ENCODE results near the gene DHRSX. TPM values are rescaled to one million over a fixed set of nuclear protein-coding genes. Genes with fewer than 3 reads are reported as not detected.

Gene DHRSX
- total and polyA plus RNA-seq, 7 donors, result 12.5 to 25.2 (median 16.1) TPM

DNA sequence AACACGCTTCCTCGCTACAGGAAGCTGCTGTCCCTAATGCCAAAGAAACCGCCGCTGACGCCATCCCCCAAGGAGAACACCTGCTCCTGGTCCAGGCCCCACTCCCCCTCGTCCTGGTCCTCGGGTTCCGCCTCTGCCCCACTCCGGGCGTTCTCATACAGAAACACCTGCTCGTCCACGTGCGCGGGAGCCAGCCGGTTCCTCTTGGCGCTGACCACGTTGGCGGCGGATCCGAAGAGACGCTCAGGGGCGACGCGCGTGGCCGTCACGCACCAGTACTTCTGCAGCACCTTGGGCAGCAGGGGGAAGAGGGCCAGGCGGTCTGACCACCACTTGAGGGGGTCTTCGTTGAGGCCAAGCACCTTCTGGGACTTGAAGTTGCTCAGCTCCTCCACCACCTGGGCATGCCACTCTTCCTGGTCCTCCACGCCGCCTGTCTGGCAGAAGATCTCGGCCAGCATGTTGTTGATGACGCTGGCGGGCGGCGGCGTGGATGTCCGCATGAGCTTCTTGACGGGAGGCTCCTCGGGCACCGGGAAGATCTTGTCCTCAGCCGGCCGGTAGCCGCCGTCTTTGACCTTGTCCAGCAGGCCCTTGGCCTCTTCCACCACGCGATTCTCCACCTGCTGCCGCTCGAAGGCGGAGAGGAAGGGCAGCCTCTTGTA lies 12.0 kb downstream of the DHRSX start:
- H3K27me3 ChIP-seq, result no peaks in the 10 kb centered on the region
- peaks cover 0 to 16% (median 8%) of the 10 kb centered on the region in 4 donors for H3K4me1 ChIP-seq
- no peak for DNase-seq
- peaks cover 24 to 44% (median 30%) of the 10 kb centered on the region in 4 donors for H3K36me3 ChIP-seq
- WGBS, 2 donors, result 97 to 98% methylated on average over 50 of the region's 50 CpGs
- no peaks in the 10 kb centered on the region for H3K9me3 ChIP-seq
- no peak overlapping the region for H3K4me3 ChIP-seq
- intact Hi-C loops (cut with DNase I), result no loop called here
- no peak overlapping the region for H3K27ac ChIP-seq
- TF ChIP-seq, protein P1, sequence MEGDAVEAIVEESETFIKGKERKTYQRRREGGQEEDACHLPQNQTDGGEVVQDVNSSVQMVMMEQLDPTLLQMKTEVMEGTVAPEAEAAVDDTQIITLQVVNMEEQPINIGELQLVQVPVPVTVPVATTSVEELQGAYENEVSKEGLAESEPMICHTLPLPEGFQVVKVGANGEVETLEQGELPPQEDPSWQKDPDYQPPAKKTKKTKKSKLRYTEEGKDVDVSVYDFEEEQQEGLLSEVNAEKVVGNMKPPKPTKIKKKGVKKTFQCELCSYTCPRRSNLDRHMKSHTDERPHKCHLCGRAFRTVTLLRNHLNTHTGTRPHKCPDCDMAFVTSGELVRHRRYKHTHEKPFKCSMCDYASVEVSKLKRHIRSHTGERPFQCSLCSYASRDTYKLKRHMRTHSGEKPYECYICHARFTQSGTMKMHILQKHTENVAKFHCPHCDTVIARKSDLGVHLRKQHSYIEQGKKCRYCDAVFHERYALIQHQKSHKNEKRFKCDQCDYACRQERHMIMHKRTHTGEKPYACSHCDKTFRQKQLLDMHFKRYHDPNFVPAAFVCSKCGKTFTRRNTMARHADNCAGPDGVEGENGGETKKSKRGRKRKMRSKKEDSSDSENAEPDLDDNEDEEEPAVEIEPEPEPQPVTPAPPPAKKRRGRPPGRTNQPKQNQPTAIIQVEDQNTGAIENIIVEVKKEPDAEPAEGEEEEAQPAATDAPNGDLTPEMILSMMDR (IDR thresholded peaks at IDR 0.05), result no peak
- TF ChIP-seq POLR2AphosphoS5 (IDR thresholded peaks at IDR 0.05), result no peak
- TF ChIP-seq POLR2A (IDR thresholded peaks at IDR 0.05), result no peak
- TF ChIP-seq EP300 (IDR thresholded peaks at IDR 0.05), result no peak

DNA sequence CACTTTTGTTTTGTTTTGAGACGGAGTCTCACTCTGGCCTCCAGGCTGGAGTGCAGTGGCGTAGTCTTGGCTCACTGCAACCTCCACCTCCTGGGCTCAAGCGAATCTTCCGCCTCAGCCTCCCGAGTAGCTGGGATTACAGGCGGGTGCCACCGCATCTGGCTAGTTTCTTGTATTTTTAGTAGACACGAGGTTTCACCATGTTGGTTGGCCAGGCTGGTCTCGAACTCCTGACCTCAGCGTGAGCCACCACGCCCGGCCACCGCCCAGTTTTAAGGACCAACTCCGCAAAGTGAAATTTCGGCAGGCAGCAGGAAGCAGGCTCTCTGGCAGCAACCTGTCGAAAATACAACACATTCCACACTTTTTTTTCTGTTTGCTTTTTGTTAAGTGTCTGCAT lies 13.4 kb downstream of the DHRSX start:
- Histone ChIP-seq H3K36me3 (peaks cover 24 to 44% (median 30%) of the 10 kb centered on the region in 4 donors), H3K4me3 (no peak overlapping the region), H3K27ac (no peak overlapping the region), H3K4me1 (peaks cover 0 to 18% (median 11%) of the 10 kb centered on the region in 4 donors), H3K9me3 (no peaks in the 10 kb centered on the region), H3K27me3 (no peaks in the 10 kb centered on the region)
- no peak for DNase-seq
- TF ChIP-seq POLR2A (IDR thresholded peaks at IDR 0.05) (no peak), EP300 (IDR thresholded peaks at IDR 0.05) (no peak), POLR2AphosphoS5 (IDR thresholded peaks at IDR 0.05) (no peak)
- TF ChIP-seq, protein P1 (IDR thresholded peaks at IDR 0.05), result no peak
- intact Hi-C loops (cut with DNase I), result no loop called here
- WGBS, 2 donors, result 87 to 90% methylated on average over 16 of the region's 16 CpGs

DNA sequence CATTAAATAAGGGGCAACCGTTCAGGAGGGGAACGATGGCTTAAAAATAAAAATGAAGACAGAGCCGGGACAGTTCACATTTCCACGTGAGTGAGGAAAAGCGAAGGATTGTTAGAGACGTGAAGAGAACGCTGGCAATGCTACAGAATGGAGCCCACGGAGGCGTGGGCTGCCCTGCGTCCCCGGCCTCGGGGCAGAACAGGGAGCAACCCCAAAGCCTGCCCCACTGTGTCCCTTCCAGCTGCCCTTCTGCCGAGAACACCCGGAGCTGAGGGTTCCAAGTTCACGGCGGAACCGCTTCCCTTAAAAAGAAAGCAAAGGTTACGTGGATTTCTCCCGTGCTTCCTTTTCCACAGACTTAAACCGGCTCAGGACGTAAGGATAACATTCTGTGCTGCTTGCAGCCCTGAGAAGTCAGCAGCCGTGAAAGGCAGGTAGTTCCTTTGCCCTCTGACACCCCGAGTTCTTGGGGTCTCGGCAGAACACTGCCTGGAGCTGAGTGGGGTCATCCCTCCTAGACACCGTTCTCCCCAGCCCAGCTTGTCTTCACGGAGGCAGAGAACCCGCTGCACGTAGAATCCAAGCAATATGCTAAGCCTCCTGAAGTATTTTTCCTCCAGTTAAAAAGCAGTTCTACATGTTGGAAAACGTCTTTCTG lies 14.2 kb downstream of the DHRSX start:
- intact Hi-C loops (cut with DNase I), result no loop called here
- WGBS, 2 donors, result 87% methylated on average over 29 of the region's 29 CpGs
- Histone ChIP-seq H3K4me3 (no peak overlapping the region), H3K27ac (no peak overlapping the region), H3K36me3 (peaks cover 24 to 44% (median 30%) of the 10 kb centered on the region in 4 donors), H3K4me1 (peaks cover 0 to 18% (median 11%) of the 10 kb centered on the region in 4 donors), H3K9me3 (no peaks in the 10 kb centered on the region), H3K27me3 (no peaks in the 10 kb centered on the region)
- TF ChIP-seq POLR2AphosphoS5 (IDR thresholded peaks at IDR 0.05), result no peak
- TF ChIP-seq, protein P1 (IDR thresholded peaks at IDR 0.05), result no peak
- TF ChIP-seq EP300 (IDR thresholded peaks at IDR 0.05), result no peak
- no peak for TF ChIP-seq POLR2A (IDR thresholded peaks at IDR 0.05)
- no peak for DNase-seq

DNA sequence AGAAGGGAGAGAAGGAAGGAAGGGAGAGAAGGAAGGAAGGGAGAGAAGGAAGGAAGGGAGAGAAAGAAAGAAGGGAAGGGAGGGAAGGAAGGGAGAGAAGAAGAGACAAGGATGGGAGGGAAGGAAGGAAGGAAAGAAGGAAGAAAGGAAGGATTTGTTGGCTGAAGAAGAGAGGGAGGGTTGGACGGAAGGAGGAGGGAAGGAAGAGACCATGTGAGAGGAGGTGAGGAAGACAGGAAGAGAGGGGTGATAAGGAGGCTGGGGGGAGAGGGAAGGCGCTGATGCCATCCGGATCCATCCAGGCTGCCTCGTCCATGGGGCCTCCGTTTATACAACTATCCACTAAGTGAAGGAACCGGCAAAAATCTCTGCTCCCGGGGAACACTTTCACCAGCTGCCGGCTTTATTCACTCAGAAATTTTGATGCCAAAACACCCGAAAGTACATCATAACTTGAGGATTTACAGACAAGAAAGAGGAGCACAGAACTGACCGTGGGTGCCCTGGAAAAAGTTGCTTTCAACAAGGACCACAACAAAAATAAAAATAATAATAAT lies 14.9 kb downstream of the DHRSX start:
- H3K4me3 ChIP-seq, result no peak overlapping the region
- intact Hi-C loops (cut with DNase I), result loop anchor here (2.0 kb wide), 1 partner anchor 15 kb away; the partner anchor contains the start of genes DHRSX and ZBED1

More for the DNA sequence above, 14.9 kb downstream of the DHRSX start:
- Histone ChIP-seq H3K9me3 (no peaks in the 10 kb centered on the region), H3K36me3 (peaks cover 24 to 44% (median 30%) of the 10 kb centered on the region in 4 donors), H3K27ac (peak overlapping the region; percentile 7 to 85 (median 76)), H3K27me3 (no peaks in the 10 kb centered on the region), H3K4me1 (peaks cover 0 to 18% (median 11%) of the 10 kb centered on the region in 4 donors)
- 83% methylated on average over 10 of the region's 10 CpGs for WGBS, 2 donors
- DNase-seq, result no peak
- no peak for TF ChIP-seq EP300 (IDR thresholded peaks at IDR 0.05)
- TF ChIP-seq, protein P1 (IDR thresholded peaks at IDR 0.05), result no peak
- no peak for TF ChIP-seq POLR2AphosphoS5 (IDR thresholded peaks at IDR 0.05)
- TF ChIP-seq POLR2A (IDR thresholded peaks at IDR 0.05), result no peak
